SK-N-SH (cell line): Measurements from ENCODE around the gene SLC26A2. TPM values are rescaled to one million over a fixed set of nuclear protein-coding genes. Genes with fewer than 3 reads are reported as not detected.

Experiments
- CTCF ChIA-PET: fragments of 300-600, 350-600 bp; formaldehyde crosslinking; extraction: SDS; loops from one replicate; lab custom pipeline; 2021; lab: Yijun Ruan, JAX
- POLR2A ChIA-PET: fragments of 350-600 bp; sonication (Branson Sonifier 250); formaldehyde crosslinking; extraction: SDS; loops from one replicate; lab custom pipeline; 2020; ENCODE audit warnings: antibody characterized with exemption, inconsistent platforms; lab: Yijun Ruan, JAX
- DNase-seq: peaks from one replicate; pipeline ENCODE4 v3.0.0; 2012
- H2AFZ ChIP-seq: fragments of 200-600 bp; sonication (generic); 2 replicates; pipeline ENCODE4 v1.8.1; 2016; ENCODE audit warnings: antibody characterized with exemption, mild to moderate bottlenecking, low read depth
- H3F3A ChIP-seq: fragments of 200-600 bp; sonication (generic); replicated peaks from 2 replicates; pipeline ENCODE3; 2016; ENCODE audit warnings: antibody characterized with exemption, mild to moderate bottlenecking; ENCODE audit not compliant: insufficient read depth
- H3K27ac ChIP-seq, 2 experiments: fragments of 200-500 bp in 1 of 2; fragments of 200-600 bp in 1 of 2; sonication (Bioruptor generic) in 1 of 2; sonication (generic), shearing (Covaris generic) in 1 of 2; 2 replicates each; pipeline versions ENCODE4 v1.5.1 to v1.6.1; 2014 to 2016; ENCODE audit warnings: low read depth in 2 of 2, inconsistent platforms in 1 of 2, low read length in 1 of 2, mild to moderate bottlenecking in 1 of 2, mixed read lengths in 1 of 2
- H3K27me3 ChIP-seq: fragments of 200-600 bp; sonication (generic), shearing (Covaris generic); 2 replicates; pipeline ENCODE4 v1.6.1; 2016; ENCODE audit warnings: mixed run types; ENCODE audit not compliant: insufficient read depth
- H3K36me3 ChIP-seq, 2 experiments: fragments of 200-500 bp in 1 of 2; fragments of 200-600 bp in 1 of 2; sonication (Bioruptor generic) in 1 of 2; sonication (generic) in 1 of 2; replicated peaks in 1 of 2; 2 replicates each; pipeline versions ENCODE3 to v1.5.1; 2014 to 2016; ENCODE audit warnings: low read length in 1 of 2, mild to moderate bottlenecking in 1 of 2; ENCODE audit not compliant: insufficient read depth in 2 of 2, control insufficient read depth in 1 of 2
- H3K4me1 ChIP-seq, 2 experiments: fragments of 200-500 bp in 1 of 2; fragments of 200-600 bp in 1 of 2; sonication (Bioruptor generic) in 1 of 2; sonication (generic), shearing (Covaris generic) in 1 of 2; 2 replicates each; pipeline versions ENCODE4 v1.5.1 to v1.6.1; 2014 to 2016; ENCODE audit warnings: low read depth in 1 of 2, low read length in 1 of 2, mixed run types in 1 of 2; ENCODE audit not compliant: insufficient read depth in 2 of 2, control insufficient read depth in 1 of 2
- H3K4me2 ChIP-seq: fragments of 200-600 bp; sonication (generic), shearing (Covaris generic); 2 replicates; pipeline ENCODE4 v1.6.1; 2017; ENCODE audit warnings: mixed run types
- H3K4me3 ChIP-seq, 2 experiments: fragments of 200-500 bp in 1 of 2; fragments of 200-600 bp in 1 of 2; sonication (Bioruptor generic) in 1 of 2; sonication (generic), shearing (Covaris generic) in 1 of 2; 2 replicates each; pipeline versions ENCODE4 v1.5.1 to v1.8.1; 2014 to 2016; ENCODE audit warnings: low read depth in 2 of 2, inconsistent platforms in 1 of 2, low read length in 1 of 2, mild to moderate bottlenecking in 1 of 2, mixed read lengths in 1 of 2, moderate library complexity in 1 of 2
- H3K79me2 ChIP-seq: fragments of 200-600 bp; sonication (generic); 2 replicates; pipeline ENCODE4 v1.8.1; 2017; ENCODE audit warnings: mild to moderate bottlenecking; ENCODE audit not compliant: insufficient read depth
- H3K9ac ChIP-seq: fragments of 200-600 bp; sonication (generic); 2 replicates; pipeline ENCODE4 v1.6.1; 2017; ENCODE audit warnings: mixed run types
- H3K9me2 ChIP-seq: fragments of 200-600 bp; sonication (generic); 2 replicates; pipeline ENCODE4 v1.6.1; 2017; ENCODE audit warnings: mixed run types
- H3K9me3 ChIP-seq: fragments of 200-600 bp; sonication (generic); 2 replicates; pipeline ENCODE4 v1.6.1; 2017; ENCODE audit warnings: mixed run types, mild to moderate bottlenecking, moderate library complexity
- H4K20me1 ChIP-seq: fragments of 200-600 bp; sonication (generic); 2 replicates; pipeline ENCODE4 v1.6.1; 2017; ENCODE audit warnings: mild to moderate bottlenecking, mixed run types; ENCODE audit not compliant: insufficient read depth
- CHD2 ChIP-seq: fragments of 150-350 bp; IDR thresholded peaks from 2 replicates; pipeline ENCODE4 v1.6.1; 2018; ENCODE audit warnings: low read length; ENCODE audit not compliant: partially characterized antibody
- ELF1 ChIP-seq: IDR thresholded peaks from 2 replicates; pipeline ENCODE4 v1.4.0; 2012
- GABPA ChIP-seq: IDR thresholded peaks from 2 replicates; pipeline ENCODE4 v1.4.0; 2012; ENCODE audit warnings: low read depth, mild to moderate bottlenecking
- JUND ChIP-seq: IDR thresholded peaks from 2 replicates; pipeline ENCODE4 v1.4.0; 2012
- MEF2A ChIP-seq: IDR thresholded peaks from 2 replicates; pipeline ENCODE4 v1.4.0; 2012; ENCODE audit warnings: low read depth, borderline replicate concordance
- MXI1 ChIP-seq: IDR thresholded peaks from 2 replicates; pipeline ENCODE4 v1.6.1; 2012; ENCODE audit warnings: mild to moderate bottlenecking, low read depth, low read length, improper control_type of control experiment
- NFIC ChIP-seq: IDR thresholded peaks from 2 replicates; pipeline ENCODE4 v1.4.0; 2012; ENCODE audit warnings: borderline replicate concordance
- NRF1 ChIP-seq: IDR thresholded peaks from 2 replicates; pipeline ENCODE4 v1.6.1; 2012; ENCODE audit warnings: low read depth, mild to moderate bottlenecking, low read length
- SIN3A ChIP-seq: IDR thresholded peaks from 2 replicates; pipeline ENCODE4 v1.6.1; 2012; ENCODE audit warnings: low read depth, mild to moderate bottlenecking, low read length, moderate library complexity, borderline replicate concordance
- TEAD4 ChIP-seq: IDR thresholded peaks from 2 replicates; pipeline ENCODE4 v1.4.0; 2012; ENCODE audit warnings: mild to moderate bottlenecking, borderline replicate concordance; ENCODE audit not compliant: insufficient read depth
- USF2 ChIP-seq: fragments of 150-350 bp; IDR thresholded peaks from 2 replicates; pipeline ENCODE4 v1.6.1; 2017; ENCODE audit warnings: antibody characterized with exemption, low read length, low read depth, borderline replicate concordance
- ZBTB33 ChIP-seq: IDR thresholded peaks from 2 replicates; pipeline ENCODE4 v1.4.0; 2012; ENCODE audit warnings: low read depth, borderline replicate concordance
- WGBS: methylation state at CpG from one replicate; pipeline ENCODE4 v1.1.6; 2017; ENCODE audit warnings: low lambda C conversion rate; 5-methylcytosine and 5-hydroxymethylcytosine counted together
- polyA plus RNA-seq, 3 experiments: library from polyadenylated mRNA; depleted of rRNA; stranded (reverse); fragments of >200 nt; gene quantifications; 2 replicates each; pipeline ENCODE4 v1.2.3, GENCODE V29; 2012
- TF ChIP-seq, protein P1 (sequence below): IDR thresholded peaks from 2 replicates; pipeline ENCODE4 v1.4.0; 2012; ENCODE audit warnings: low read depth, borderline replicate concordance
- TF ChIP-seq, protein P2 (sequence below): fragments of 150-350 bp; IDR thresholded peaks from 2 replicates; pipeline ENCODE4 v1.6.1; 2016; ENCODE audit warnings: mild to moderate bottlenecking, low read depth, low read length
- TF ChIP-seq, protein P3 (sequence below): fragments of 200-600 bp; sonication (generic); IDR thresholded peaks from 2 replicates; pipeline ENCODE4 v1.6.1; 2017; ENCODE audit warnings: antibody characterized with exemption, mild to moderate bottlenecking, moderate library complexity

Gene SLC26A2
- polyA plus RNA-seq, 1 of the 3 experiments (the other 2 are of a cell fraction), result 1.3 TPM

DNA sequence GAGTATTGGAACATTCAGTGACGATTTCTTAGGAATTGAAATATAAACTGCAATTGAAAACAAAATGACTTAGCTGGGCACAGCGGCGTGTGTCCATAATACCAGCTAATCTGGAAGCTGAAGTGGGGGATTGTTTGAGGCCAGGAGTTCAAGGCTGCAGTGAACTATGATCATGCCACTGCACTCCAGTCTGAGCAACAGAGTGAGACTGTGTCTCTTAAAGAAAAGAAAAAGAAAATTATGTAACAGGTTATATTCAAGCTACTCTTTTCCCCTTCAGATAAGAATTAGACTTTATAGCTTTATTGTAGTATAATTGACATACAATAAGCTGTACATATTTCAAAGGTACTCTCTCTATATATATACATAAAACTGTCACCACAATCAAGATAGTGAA lies 6.4 kb downstream of the SLC26A2 start:
- Histone ChIP-seq H3K27me3 (no peaks in the 10 kb centered on the region), H3K36me3 (no peaks in the 10 kb centered on the region), H3K9ac (no peak overlapping the region), H4K20me1 (no peaks in the 10 kb centered on the region), H3K27ac (no peak overlapping the region), H3K4me1 (no peaks in the 10 kb centered on the region; a peak in 1 of 4 replicates), H3K9me3 (no peaks in the 10 kb centered on the region), H3K79me2 (peaks cover 20% of the 10 kb centered on the region; the same call in 1 of the 2 replicates), H2AFZ (no peak overlapping the region), H3K4me2 (no peak overlapping the region), H3K4me3 (no peak overlapping the region), H3F3A (peaks cover 10% of the 10 kb centered on the region), H3K9me2 (no peaks in the 10 kb centered on the region)
- CTCF ChIA-PET, result interaction anchor here (1.0 to 12.1 kb wide), 5 partner anchors 24 to 330 kb away, joined by 3 to 244 read pairs (median 29); no protein-coding TSS in a partner anchor
- 96% methylated on average over 3 of the region's 3 CpGs for WGBS
- DNase-seq, result no peak
- TF ChIP-seq NRF1 (no peak), SIN3A (no peak)
- TF ChIP-seq, protein P1, sequence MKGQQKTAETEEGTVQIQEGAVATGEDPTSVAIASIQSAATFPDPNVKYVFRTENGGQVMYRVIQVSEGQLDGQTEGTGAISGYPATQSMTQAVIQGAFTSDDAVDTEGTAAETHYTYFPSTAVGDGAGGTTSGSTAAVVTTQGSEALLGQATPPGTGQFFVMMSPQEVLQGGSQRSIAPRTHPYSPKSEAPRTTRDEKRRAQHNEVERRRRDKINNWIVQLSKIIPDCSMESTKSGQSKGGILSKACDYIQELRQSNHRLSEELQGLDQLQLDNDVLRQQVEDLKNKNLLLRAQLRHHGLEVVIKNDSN, result no peak
- TF ChIP-seq, protein P2, sequence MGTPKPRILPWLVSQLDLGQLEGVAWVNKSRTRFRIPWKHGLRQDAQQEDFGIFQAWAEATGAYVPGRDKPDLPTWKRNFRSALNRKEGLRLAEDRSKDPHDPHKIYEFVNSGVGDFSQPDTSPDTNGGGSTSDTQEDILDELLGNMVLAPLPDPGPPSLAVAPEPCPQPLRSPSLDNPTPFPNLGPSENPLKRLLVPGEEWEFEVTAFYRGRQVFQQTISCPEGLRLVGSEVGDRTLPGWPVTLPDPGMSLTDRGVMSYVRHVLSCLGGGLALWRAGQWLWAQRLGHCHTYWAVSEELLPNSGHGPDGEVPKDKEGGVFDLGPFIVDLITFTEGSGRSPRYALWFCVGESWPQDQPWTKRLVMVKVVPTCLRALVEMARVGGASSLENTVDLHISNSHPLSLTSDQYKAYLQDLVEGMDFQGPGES, result no peak
- POLR2A ChIA-PET, result no interaction called here

- no peaks in the 10 kb centered on the region for H3K9me2 ChIP-seq
- H3F3A ChIP-seq, result peaks cover 7% of the 10 kb centered on the region
- H3K9ac ChIP-seq, result no peak overlapping the region
- ChIA-PET POLR2A (no interaction called here), CTCF (interaction anchor here (0.7 to 7.2 kb wide), 7 partner anchors 10 to 332 kb away, joined by 3 to 35 read pairs (median 7); partner anchors contain the start of gene SLC26A2)
- no peaks in the 10 kb centered on the region for H4K20me1 ChIP-seq
- WGBS, result 84% methylated on average over 4 of the region's 4 CpGs
- no peaks in the 10 kb centered on the region for H3K36me3 ChIP-seq
- H3K27ac ChIP-seq, result no peak overlapping the region
- TF ChIP-seq TEAD4, result no peak
- TF ChIP-seq JUND, result no peak
- TF ChIP-seq, protein P3, sequence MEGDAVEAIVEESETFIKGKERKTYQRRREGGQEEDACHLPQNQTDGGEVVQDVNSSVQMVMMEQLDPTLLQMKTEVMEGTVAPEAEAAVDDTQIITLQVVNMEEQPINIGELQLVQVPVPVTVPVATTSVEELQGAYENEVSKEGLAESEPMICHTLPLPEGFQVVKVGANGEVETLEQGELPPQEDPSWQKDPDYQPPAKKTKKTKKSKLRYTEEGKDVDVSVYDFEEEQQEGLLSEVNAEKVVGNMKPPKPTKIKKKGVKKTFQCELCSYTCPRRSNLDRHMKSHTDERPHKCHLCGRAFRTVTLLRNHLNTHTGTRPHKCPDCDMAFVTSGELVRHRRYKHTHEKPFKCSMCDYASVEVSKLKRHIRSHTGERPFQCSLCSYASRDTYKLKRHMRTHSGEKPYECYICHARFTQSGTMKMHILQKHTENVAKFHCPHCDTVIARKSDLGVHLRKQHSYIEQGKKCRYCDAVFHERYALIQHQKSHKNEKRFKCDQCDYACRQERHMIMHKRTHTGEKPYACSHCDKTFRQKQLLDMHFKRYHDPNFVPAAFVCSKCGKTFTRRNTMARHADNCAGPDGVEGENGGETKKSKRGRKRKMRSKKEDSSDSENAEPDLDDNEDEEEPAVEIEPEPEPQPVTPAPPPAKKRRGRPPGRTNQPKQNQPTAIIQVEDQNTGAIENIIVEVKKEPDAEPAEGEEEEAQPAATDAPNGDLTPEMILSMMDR, result no peak
- TF ChIP-seq NFIC, result no peak
- no peak for TF ChIP-seq ELF1
- TF ChIP-seq NRF1, result no peak
- TF ChIP-seq USF2, result no peak
- TF ChIP-seq MXI1, result no peak
- no peak for TF ChIP-seq GABPA
- TF ChIP-seq, protein P2, result no peak
- no peak for TF ChIP-seq SIN3A
- no peak for TF ChIP-seq ZBTB33
- TF ChIP-seq CHD2, result no peak
- TF ChIP-seq MEF2A, result no peak
- DNase-seq, result no peak
- H2AFZ ChIP-seq, result no peak overlapping the region
- H3K4me2 ChIP-seq, result no peak overlapping the region
- H3K79me2 ChIP-seq, result peaks cover 16% of the 10 kb centered on the region
- H3K27me3 ChIP-seq, result no peaks in the 10 kb centered on the region
- no peaks in the 10 kb centered on the region for H3K4me1 ChIP-seq
- no peaks in the 10 kb centered on the region for H3K9me3 ChIP-seq
- no peak overlapping the region for H3K4me3 ChIP-seq
Measured at GRCh38 chr5:149969181-149969930, 8.8 kb downstream of the SLC26A2 start.
